Aorta (tissue), 5 donors: ENCODE results near the gene KIFC3. TPM values are rescaled to one million over a fixed set of nuclear protein-coding genes. Genes with fewer than 3 reads are reported as not detected.
A peak's percentile ranks its signal among the peaks of the same experiment; 100 is the strongest.
"Not testable (repeated sequence)": the region's sequence is repeated elsewhere in the genome, so short reads cannot be mapped to it uniquely, and the experiment has no call there.

ENCODE experiments used
- ATAC-seq: fragments of 200-7000 bp; cut with Tn5 transposase; one replicate; pipeline ENCODE4 v1.9.1; 2022; ENCODE audit warnings: moderate library complexity; ENCODE audit not compliant: low FRiP score
- DNase-seq, 2 donors: peaks; one replicate each; pipeline ENCODE4 v3.0.0-alpha.2; 2020
- H3K27ac ChIP-seq, 2 donors: one replicate each; pipeline ENCODE4 v1.5.1; 2013; ENCODE audit warnings: low read length in 2 of 2, mild to moderate bottlenecking in 2 of 2, moderate library complexity in 2 of 2, control low read depth in 1 of 2, inconsistent platforms in 1 of 2, low read depth in 1 of 2
- H3K27me3 ChIP-seq, 2 donors: one replicate each; pipeline ENCODE4 v1.6.1; 2013; ENCODE audit warnings: control low read depth in 1 of 2, low read length in 1 of 2, mild to moderate bottlenecking in 1 of 2, moderate library complexity in 1 of 2; ENCODE audit not compliant: insufficient read depth in 2 of 2, control insufficient read depth in 1 of 2
- H3K36me3 ChIP-seq, 2 donors: one replicate each; pipeline ENCODE4 v1.6.1; 2013; ENCODE audit warnings: control low read depth in 1 of 2, low read length in 1 of 2, mild to moderate bottlenecking in 1 of 2; ENCODE audit not compliant: insufficient read depth in 2 of 2, control insufficient read depth in 1 of 2
- H3K4me1 ChIP-seq, 2 donors: one replicate each; pipeline ENCODE4 v1.6.1; 2013; ENCODE audit warnings: low read length in 2 of 2, control low read depth in 1 of 2, mild to moderate bottlenecking in 1 of 2, moderate library complexity in 1 of 2; ENCODE audit not compliant: insufficient read depth in 2 of 2, control insufficient read depth in 1 of 2
- H3K4me3 ChIP-seq, 2 donors: one replicate each; pipeline ENCODE4 v1.5.1; 2013; ENCODE audit warnings: low read length in 2 of 2, control low read depth in 1 of 2, mild to moderate bottlenecking in 1 of 2
- H3K9me3 ChIP-seq: one replicate; pipeline ENCODE4 v1.6.1; 2013; ENCODE audit warnings: mild to moderate bottlenecking, low read length; ENCODE audit not compliant: control insufficient read depth
- WGBS, 2 donors: extraction: QIAGEN DNeasy Blood & Tissue Kit; methylation state at CpG; one replicate each; pipeline ENCODE4 v1.1.7; 2013; 5-methylcytosine and 5-hydroxymethylcytosine counted together
- intact Hi-C, 2 donors: fragments of 100-400 bp; cut with DNase I; formaldehyde crosslinking; loops; one replicate each; pipeline versions ENCODE4 v1.14.2 to v1.15.0; 2022
- polyA plus RNA-seq, 2 donors: library from polyadenylated mRNA; stranded (reverse); fragments of 200-250 nt; gene quantifications; one replicate each; pipeline ENCODE4 v1.2.3, GENCODE V29; 2013
- total RNA-seq, 2 donors: library from RNA; stranded (reverse); fragmentation: NEBNext Ultra II Directional; extraction: Animal tissue kit (Norgen Biotek cat#: 25700); gene quantifications; one replicate each; pipeline ENCODE4 v1.2.1, GENCODE V29; 2021
- donor health status: healthy with polysubstance abuse.
- donor health status: Bipolar disorder and iron deficiency.
- donor health status: DM: no; HTN: no; CAD: no.
- donor health status: DM: no; HTN: no; CAD: no.
- donor health status: DM: yes; HTN: yes; CAD: no.

KIFC3 gene
- total and polyA plus RNA-seq, 4 donors = 27.4 to 80.1 (median 65.4) TPM

- no peak for DNase-seq
- intact Hi-C loops = no loop called here
- H3K27me3 ChIP-seq = no peaks in the 10 kb centered on the region
- H3K9me3 ChIP-seq = no peaks in the 10 kb centered on the region
- no peak for ATAC-seq
- no peak overlapping the region for H3K4me3 ChIP-seq
- H3K36me3 ChIP-seq = no peaks in the 10 kb centered on the region
- peaks cover 0 to 5% of the 10 kb centered on the region in 2 donors for H3K4me1 ChIP-seq
- WGBS, 2 donors = 86 to 89% methylated on average over 8 of the region's 8 CpGs
- no peak overlapping the region for H3K27ac ChIP-seq
Observed at GRCh38 chr16:57818377-57819064, 16.2 kb upstream of the KIFC3 start.

DNA sequence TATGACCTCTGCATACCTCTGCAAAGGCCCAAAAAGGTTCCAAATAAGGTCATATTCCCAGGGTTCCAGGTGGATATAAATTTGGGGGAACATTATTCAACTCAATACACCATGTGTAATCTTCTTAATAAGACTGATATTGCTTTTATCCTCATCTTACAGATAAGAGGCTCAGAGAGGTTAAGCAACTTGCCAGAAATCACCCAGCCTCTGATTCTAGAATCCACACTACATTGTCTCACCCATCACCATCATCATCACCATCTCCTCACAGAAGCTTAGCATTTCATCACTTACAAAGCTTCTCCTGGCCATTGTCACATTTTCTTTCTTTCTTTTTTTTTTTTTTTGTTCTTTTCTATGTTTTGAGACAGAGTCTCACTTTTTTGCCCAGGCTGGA is 15.4 kb upstream of the KIFC3 start:
- ATAC-seq (no peak), DNase-seq (no peak)
- peaks cover 0 to 5% of the 10 kb centered on the region in 2 donors for H3K4me1 ChIP-seq
- H3K27ac ChIP-seq = no peak overlapping the region
- no peak overlapping the region for H3K4me3 ChIP-seq
- H3K27me3 ChIP-seq = no peaks in the 10 kb centered on the region
- no peaks in the 10 kb centered on the region for H3K36me3 ChIP-seq
- H3K9me3 ChIP-seq = no peaks in the 10 kb centered on the region
- intact Hi-C loops = no loop called here

GRCh38 chr16:57815987-57816745 is 13.9 kb upstream of the KIFC3 start:
- no peak overlapping the region for H3K4me3 ChIP-seq
- intact Hi-C loops = no loop called here
- ATAC-seq = peak; percentile 93
- H3K9me3 ChIP-seq = no peaks in the 10 kb centered on the region
- H3K27me3 ChIP-seq = no peaks in the 10 kb centered on the region
- H3K27ac ChIP-seq = peak overlapping the region; percentile 64 to 90
- DNase-seq = peak; percentile 96 to 97
- no peaks in the 10 kb centered on the region for H3K36me3 ChIP-seq
- WGBS, 2 donors = 25 to 30% methylated on average over 16 of the region's 16 CpGs
- H3K4me1 ChIP-seq = peaks cover 0 to 5% of the 10 kb centered on the region in 2 donors

GRCh38 chr16:57814896-57815295 is 12.6 kb upstream of the KIFC3 start:
- Histone ChIP-seq H3K4me1 (peaks cover 0 to 5% of the 10 kb centered on the region in 2 donors), H3K27ac (no peak overlapping the region), H3K36me3 (no peaks in the 10 kb centered on the region), H3K4me3 (no peak overlapping the region), H3K27me3 (no peaks in the 10 kb centered on the region), H3K9me3 (no peaks in the 10 kb centered on the region)
- no peak for ATAC-seq
- intact Hi-C loops = no loop called here
- WGBS, 2 donors = 94 to 98% methylated on average over 3 of the region's 3 CpGs
- no peak for DNase-seq

- peaks cover 0 to 5% of the 10 kb centered on the region in 2 donors for H3K4me1 ChIP-seq
- no peaks in the 10 kb centered on the region for H3K9me3 ChIP-seq
- no peak overlapping the region for H3K27ac ChIP-seq
- H3K4me3 ChIP-seq = no peak overlapping the region
- no peaks in the 10 kb centered on the region for H3K27me3 ChIP-seq
- 82 to 87% methylated on average over 8 of the region's 8 CpGs for whole genome bisulfite sequencing, 2 donors
- intact Hi-C loops = no loop called here
- no peak for ATAC-seq
- no peaks in the 10 kb centered on the region for H3K36me3 ChIP-seq
- DNase-seq = no peak
Observed at GRCh38 chr16:57813466-57813865, 11.2 kb upstream of the KIFC3 start.

DNA sequence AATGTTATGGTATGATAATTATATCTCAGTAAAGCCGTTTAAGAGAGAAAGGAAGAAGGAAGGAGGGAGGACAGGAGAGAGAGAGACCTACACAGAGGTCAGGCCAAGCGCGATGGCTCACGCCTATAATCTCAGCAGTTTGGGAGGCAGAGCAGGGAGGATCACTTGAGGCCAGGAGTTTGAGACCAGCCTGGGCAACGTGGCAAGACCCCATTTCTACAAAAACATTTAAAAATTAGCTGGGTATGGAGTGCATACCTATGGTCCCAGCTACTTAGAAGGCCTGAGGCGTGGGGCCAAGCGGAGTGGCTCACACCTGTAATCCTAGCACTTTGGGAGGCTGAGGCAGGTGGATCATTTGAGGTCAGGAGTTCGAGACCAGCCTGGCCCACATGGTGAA is 9.0 kb upstream of the KIFC3 start:
- WGBS, 2 donors = 92 to 94% methylated on average over 8 of the region's 8 CpGs
- H3K4me1 ChIP-seq, intact Hi-C loops: not testable (repeated sequence)

DNA sequence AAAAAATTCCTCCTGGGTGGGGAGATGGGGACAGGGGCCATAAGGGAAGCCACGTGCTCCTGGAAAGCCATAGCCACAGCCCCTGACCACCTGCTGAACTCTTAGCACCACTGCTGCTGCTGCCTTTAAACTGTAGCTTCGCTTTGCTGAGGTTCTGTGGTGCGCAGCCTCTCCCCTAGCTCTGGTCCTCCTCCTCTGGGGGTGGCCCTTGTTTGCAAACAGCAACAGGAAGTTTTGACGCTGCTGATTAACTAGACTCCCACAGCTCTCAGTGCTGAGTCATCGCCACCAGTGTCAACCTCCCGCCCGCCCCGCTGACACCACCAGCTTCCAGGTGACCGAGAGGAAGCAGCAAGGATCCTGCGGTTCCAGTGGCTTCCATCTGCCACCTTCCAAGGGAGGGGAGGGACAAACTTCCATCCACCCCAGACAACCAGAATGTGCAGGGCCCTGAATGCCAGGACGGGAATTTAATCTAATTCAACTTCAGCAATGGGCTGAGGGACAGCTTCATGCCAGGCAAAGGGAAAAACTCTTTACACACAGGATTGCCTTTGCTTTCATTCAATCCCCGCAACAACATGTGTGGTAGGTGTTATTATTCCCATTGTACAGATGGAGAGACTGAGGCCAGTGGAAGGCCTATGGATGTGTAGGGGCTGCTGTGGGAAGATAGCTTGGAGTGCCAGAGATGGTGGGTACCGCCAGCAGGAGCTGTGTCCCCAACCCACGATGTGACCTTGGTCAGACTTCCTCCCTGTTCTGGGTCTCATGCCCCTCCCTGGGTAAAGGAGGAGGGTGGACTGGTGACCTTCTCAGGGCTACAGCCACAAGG is 8.1 kb upstream of the KIFC3 start:
- no peak overlapping the region for H3K27ac ChIP-seq
- H3K27me3 ChIP-seq = no peaks in the 10 kb centered on the region
- H3K36me3 ChIP-seq = no peaks in the 10 kb centered on the region
- intact Hi-C loops = no loop called here
- ATAC-seq = peak; percentile 51
- DNase-seq = peak in 1 of 2 donors; percentile 90
- H3K4me3 ChIP-seq = no peak overlapping the region
- 74 to 76% methylated on average over 14 of the region's 14 CpGs for WGBS, 2 donors
- no peaks in the 10 kb centered on the region for H3K9me3 ChIP-seq
- H3K4me1 ChIP-seq = no peaks in the 10 kb centered on the region

More for the DNA sequence above, 9.0 kb upstream of the KIFC3 start:
- not testable (repeated sequence) for ATAC-seq, H3K27me3 ChIP-seq, H3K9me3 ChIP-seq, DNase-seq, H3K27ac ChIP-seq, H3K4me3 ChIP-seq, H3K36me3 ChIP-seq

- Histone ChIP-seq H3K4me3 (no peak overlapping the region), H3K36me3 (no peaks in the 10 kb centered on the region), H3K9me3 (no peaks in the 10 kb centered on the region), H3K27me3 (no peaks in the 10 kb centered on the region), H3K27ac (no peak overlapping the region), H3K4me1 (no peaks in the 10 kb centered on the region)
- ATAC-seq = no peak
- 88 to 91% methylated on average over 15 of the region's 15 CpGs for WGBS, 2 donors
- intact Hi-C loops = no loop called here
- no peak for DNase-seq
Observed at GRCh38 chr16:57809276-57810196, 7.2 kb upstream of the KIFC3 start.
